Liver (tissue), 9 donors: ENCODE measurements around the gene HIVEP3. TPM values are rescaled to one million over a fixed set of nuclear protein-coding genes. Genes with fewer than 3 reads are reported as not detected.

Source experiments
- DNase-seq: peaks from one replicate; pipeline ENCODE4 v3.0.0-alpha.2; 2017; ENCODE audit warnings: low spot score
- H3K27ac ChIP-seq, 2 donors: one replicate each; pipeline ENCODE4 v1.7.0; 2013; ENCODE audit warnings: inconsistent platforms in 2 of 2, low read length in 2 of 2, control low read depth in 1 of 2, low read depth in 1 of 2, mild to moderate bottlenecking in 1 of 2
- H3K27me3 ChIP-seq, 4 donors: one replicate each; pipeline versions ENCODE4 v1.6.1 to v1.7.0; 2013; ENCODE audit warnings: low read length in 3 of 4, inconsistent platforms in 1 of 4, mild to moderate bottlenecking in 1 of 4, moderate library complexity in 1 of 4; ENCODE audit not compliant: control insufficient read depth in 4 of 4, insufficient read depth in 4 of 4
- H3K36me3 ChIP-seq, 4 donors: one replicate each; pipeline versions ENCODE4 v1.6.1 to v1.7.0; 2013; ENCODE audit warnings: low read length in 3 of 4, mild to moderate bottlenecking in 3 of 4, low read depth in 1 of 4, moderate library complexity in 1 of 4; ENCODE audit not compliant: control insufficient read depth in 4 of 4, insufficient read depth in 3 of 4
- H3K4me1 ChIP-seq, 4 donors: one replicate each; pipeline versions ENCODE4 v1.6.1 to v1.7.0; 2013; ENCODE audit warnings: low read length in 3 of 4, mild to moderate bottlenecking in 3 of 4, moderate library complexity in 1 of 4; ENCODE audit not compliant: control insufficient read depth in 4 of 4, insufficient read depth in 4 of 4
- H3K4me3 ChIP-seq, 3 donors: one replicate each; pipeline versions ENCODE4 v1.6.1 to v1.7.0; 2013; ENCODE audit warnings: low read length in 3 of 3, control low read depth in 1 of 3, low read depth in 1 of 3, mild to moderate bottlenecking in 1 of 3
- H3K9ac ChIP-seq, 2 donors: one replicate each; pipeline ENCODE4 v1.7.0; 2013; ENCODE audit warnings: low read length in 2 of 2, mild to moderate bottlenecking in 2 of 2, moderate library complexity in 2 of 2, control low read depth in 1 of 2, low read depth in 1 of 2
- H3K9me3 ChIP-seq, 4 donors: one replicate each; pipeline versions ENCODE4 v1.6.1 to v1.7.0; 2013; ENCODE audit warnings: low read length in 3 of 4; ENCODE audit not compliant: control insufficient read depth in 4 of 4
- ATF3 ChIP-seq: IDR thresholded peaks from 2 replicates; pipeline ENCODE4 v1.6.1; 2016; ENCODE audit warnings: antibody characterized with exemption
- EGR1 ChIP-seq, 2 donors: IDR thresholded peaks; 2 replicates each; pipeline ENCODE4 v1.6.1; 2016 to 2018; ENCODE audit warnings: antibody characterized with exemption in 2 of 2, low read depth in 2 of 2
- FOXA1 ChIP-seq: IDR thresholded peaks from 2 replicates; pipeline ENCODE4 v1.6.1; 2016; ENCODE audit warnings: antibody characterized with exemption
- FOXA2 ChIP-seq: IDR thresholded peaks from 2 replicates; pipeline ENCODE4 v1.6.1; 2016; ENCODE audit warnings: antibody characterized with exemption
- GABPA ChIP-seq, 2 donors: IDR thresholded peaks in 1 of 2; conservative IDR thresholded peaks in 1 of 2; 2 replicates each; pipeline ENCODE4 v1.6.1; 2016; ENCODE audit warnings: antibody characterized with exemption in 2 of 2, mild to moderate bottlenecking in 1 of 2, moderate library complexity in 1 of 2
- HNF4A ChIP-seq, 2 donors: conservative IDR thresholded peaks; 2 replicates each; pipeline ENCODE4 v1.6.1; 2016; ENCODE audit warnings: antibody characterized with exemption in 2 of 2, mild to moderate bottlenecking in 2 of 2
- HNF4G ChIP-seq: IDR thresholded peaks from 2 replicates; pipeline ENCODE4 v1.6.1; 2016; ENCODE audit warnings: antibody characterized with exemption
- JUND ChIP-seq, 2 donors: IDR thresholded peaks; 2 replicates each; pipeline ENCODE4 v1.6.1; 2016; ENCODE audit warnings: antibody characterized with exemption in 2 of 2
- MAX ChIP-seq: IDR thresholded peaks from 2 replicates; pipeline ENCODE4 v1.6.1; 2016; ENCODE audit warnings: antibody characterized with exemption
- NR2F2 ChIP-seq: IDR thresholded peaks from 2 replicates; pipeline ENCODE4 v1.6.1; 2016; ENCODE audit warnings: antibody characterized with exemption
- RAD21 ChIP-seq, 2 donors: IDR thresholded peaks; 2 replicates each; pipeline ENCODE4 v1.6.1; 2016; ENCODE audit warnings: antibody characterized with exemption in 2 of 2, mild to moderate bottlenecking in 2 of 2
- RXRA ChIP-seq, 2 donors: IDR thresholded peaks; 2 replicates each; pipeline ENCODE4 v1.6.1; 2017 to 2018; ENCODE audit warnings: antibody characterized with exemption in 2 of 2, mild to moderate bottlenecking in 1 of 2
- SP1 ChIP-seq: IDR thresholded peaks from 2 replicates; pipeline ENCODE4 v1.6.1; 2018; ENCODE audit warnings: antibody characterized with exemption, mild to moderate bottlenecking
- TAF1 ChIP-seq: conservative IDR thresholded peaks from 2 replicates; pipeline ENCODE4 v1.6.1; 2016; ENCODE audit warnings: antibody characterized with exemption, mild to moderate bottlenecking
- YY1 ChIP-seq: IDR thresholded peaks from 2 replicates; pipeline ENCODE4 v1.6.1; 2016; ENCODE audit warnings: antibody characterized with exemption, mild to moderate bottlenecking
- WGBS: extraction: QIAGEN DNeasy Blood & Tissue Kit; methylation state at CpG from one replicate; pipeline ENCODE4 v1.1.7; 2013; 5-methylcytosine and 5-hydroxymethylcytosine counted together
- polyA plus RNA-seq, 2 donors: library from polyadenylated mRNA; stranded (reverse) in 1 of 2; unstranded in 1 of 2; fragments of 200-250 nt in 1 of 2; fragments of >200 nt in 1 of 2; fragmentation: Nextera tagmentation in 1 of 2; extraction: Ambion mirVana in 1 of 2; gene quantifications; one replicate each; pipeline versions ENCODE4 v1.2.1 to v1.2.3, GENCODE V29; 2013 to 2015
- total RNA-seq, 2 donors: library from RNA; depleted of rRNA; stranded (reverse); fragments of >200 nt; gene quantifications; one replicate each; pipeline ENCODE4 v1.2.3, GENCODE V29; 2014
- TF ChIP-seq, protein P1 (sequence below): IDR thresholded peaks from 2 replicates; pipeline ENCODE4 v1.6.1; 2016; ENCODE audit warnings: antibody characterized with exemption
- TF ChIP-seq, protein P2 (sequence below): fragments of 150-350 bp; IDR thresholded peaks from 2 replicates; pipeline ENCODE4 v1.5.1; 2017; ENCODE audit warnings: improper control_type of control experiment, low read depth, low read length; ENCODE audit not compliant: missing input control
- TF ChIP-seq, protein P3 (sequence below): IDR thresholded peaks from 2 replicates; pipeline ENCODE4 v1.6.1; 2016; ENCODE audit warnings: antibody characterized with exemption, mild to moderate bottlenecking
- donor health status: healthy.
- donor health status: healthy.
- donor health status: healthy.
- donor health status: healthy.
- donor health status: healthy.

HIVEP3 gene
- total and polyA plus RNA-seq, 4 donors = 0.93 to 1.6 (median 1.4) TPM

- H3K27ac ChIP-seq = no peak overlapping the region
- H3K27me3 ChIP-seq = no peaks in the 10 kb centered on the region
- no peaks in the 10 kb centered on the region for H3K9me3 ChIP-seq
- no peak for DNase-seq
- WGBS = 95% methylated on average over 13 of the region's 13 CpGs
- TF ChIP-seq FOXA1 = no peak
- TF ChIP-seq, protein P1, sequence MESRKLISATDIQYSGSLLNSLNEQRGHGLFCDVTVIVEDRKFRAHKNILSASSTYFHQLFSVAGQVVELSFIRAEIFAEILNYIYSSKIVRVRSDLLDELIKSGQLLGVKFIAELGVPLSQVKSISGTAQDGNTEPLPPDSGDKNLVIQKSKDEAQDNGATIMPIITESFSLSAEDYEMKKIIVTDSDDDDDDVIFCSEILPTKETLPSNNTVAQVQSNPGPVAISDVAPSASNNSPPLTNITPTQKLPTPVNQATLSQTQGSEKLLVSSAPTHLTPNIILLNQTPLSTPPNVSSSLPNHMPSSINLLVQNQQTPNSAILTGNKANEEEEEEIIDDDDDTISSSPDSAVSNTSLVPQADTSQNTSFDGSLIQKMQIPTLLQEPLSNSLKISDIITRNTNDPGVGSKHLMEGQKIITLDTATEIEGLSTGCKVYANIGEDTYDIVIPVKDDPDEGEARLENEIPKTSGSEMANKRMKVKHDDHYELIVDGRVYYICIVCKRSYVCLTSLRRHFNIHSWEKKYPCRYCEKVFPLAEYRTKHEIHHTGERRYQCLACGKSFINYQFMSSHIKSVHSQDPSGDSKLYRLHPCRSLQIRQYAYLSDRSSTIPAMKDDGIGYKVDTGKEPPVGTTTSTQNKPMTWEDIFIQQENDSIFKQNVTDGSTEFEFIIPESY = no peak
- no peak overlapping the region for H3K4me3 ChIP-seq
- no peaks in the 10 kb centered on the region for H3K36me3 ChIP-seq
- H3K4me1 ChIP-seq = no peaks in the 10 kb centered on the region
- H3K9ac ChIP-seq = no peak overlapping the region
Measured at GRCh38 chr1:41856151-41856943, 62.4 kb downstream of the HIVEP3 start.

DNA sequence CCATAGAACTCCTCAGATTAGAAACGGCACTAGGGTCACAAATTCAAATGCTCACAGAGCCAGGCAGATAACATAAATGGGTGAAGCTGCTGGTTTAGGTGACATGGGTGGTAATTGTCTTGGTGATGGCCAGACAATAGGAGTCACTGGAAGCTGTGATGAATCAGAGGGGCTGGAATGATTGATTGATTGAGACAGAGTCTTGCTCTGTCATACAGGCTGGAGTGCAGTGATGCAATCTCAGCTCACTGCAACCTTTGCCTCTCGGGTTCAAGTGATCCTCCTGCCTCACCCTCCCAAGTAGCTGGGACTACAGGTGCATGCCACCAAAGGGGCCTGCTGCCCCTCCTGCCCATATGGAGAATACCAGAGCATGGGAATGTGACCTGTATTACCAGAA lies 63.0 kb downstream of the HIVEP3 start:
- Histone ChIP-seq H3K27ac (no peak overlapping the region), H3K4me3 (no peak overlapping the region), H3K9ac (no peak overlapping the region), H3K27me3 (no peaks in the 10 kb centered on the region), H3K4me1 (no peaks in the 10 kb centered on the region), H3K36me3 (no peaks in the 10 kb centered on the region), H3K9me3 (no peaks in the 10 kb centered on the region)
- TF ChIP-seq EGR1 (IDR thresholded peaks at IDR 0.05; ENCODE audit: low read depth in 2 of 2) (no peak), RAD21 (IDR thresholded peaks at IDR 0.05) (no peak), JUND (IDR thresholded peaks at IDR 0.05) (no peak), NR2F2 (no peak), MAX (no peak), SP1 (no peak), GABPA (IDR thresholded peaks at IDR 0.05 in 1 of 2, conservative IDR thresholded peaks at IDR 0.05 in 1 of 2) (no peak), YY1 (no peak), HNF4A (conservative IDR thresholded peaks at IDR 0.05) (no peak), FOXA1 (no peak), HNF4G (no peak), ATF3 (no peak), FOXA2 (no peak), RXRA (IDR thresholded peaks at IDR 0.05) (no peak), TAF1 (no peak)
- TF ChIP-seq, protein P2, sequence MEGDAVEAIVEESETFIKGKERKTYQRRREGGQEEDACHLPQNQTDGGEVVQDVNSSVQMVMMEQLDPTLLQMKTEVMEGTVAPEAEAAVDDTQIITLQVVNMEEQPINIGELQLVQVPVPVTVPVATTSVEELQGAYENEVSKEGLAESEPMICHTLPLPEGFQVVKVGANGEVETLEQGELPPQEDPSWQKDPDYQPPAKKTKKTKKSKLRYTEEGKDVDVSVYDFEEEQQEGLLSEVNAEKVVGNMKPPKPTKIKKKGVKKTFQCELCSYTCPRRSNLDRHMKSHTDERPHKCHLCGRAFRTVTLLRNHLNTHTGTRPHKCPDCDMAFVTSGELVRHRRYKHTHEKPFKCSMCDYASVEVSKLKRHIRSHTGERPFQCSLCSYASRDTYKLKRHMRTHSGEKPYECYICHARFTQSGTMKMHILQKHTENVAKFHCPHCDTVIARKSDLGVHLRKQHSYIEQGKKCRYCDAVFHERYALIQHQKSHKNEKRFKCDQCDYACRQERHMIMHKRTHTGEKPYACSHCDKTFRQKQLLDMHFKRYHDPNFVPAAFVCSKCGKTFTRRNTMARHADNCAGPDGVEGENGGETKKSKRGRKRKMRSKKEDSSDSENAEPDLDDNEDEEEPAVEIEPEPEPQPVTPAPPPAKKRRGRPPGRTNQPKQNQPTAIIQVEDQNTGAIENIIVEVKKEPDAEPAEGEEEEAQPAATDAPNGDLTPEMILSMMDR = no peak
- TF ChIP-seq, protein P3, sequence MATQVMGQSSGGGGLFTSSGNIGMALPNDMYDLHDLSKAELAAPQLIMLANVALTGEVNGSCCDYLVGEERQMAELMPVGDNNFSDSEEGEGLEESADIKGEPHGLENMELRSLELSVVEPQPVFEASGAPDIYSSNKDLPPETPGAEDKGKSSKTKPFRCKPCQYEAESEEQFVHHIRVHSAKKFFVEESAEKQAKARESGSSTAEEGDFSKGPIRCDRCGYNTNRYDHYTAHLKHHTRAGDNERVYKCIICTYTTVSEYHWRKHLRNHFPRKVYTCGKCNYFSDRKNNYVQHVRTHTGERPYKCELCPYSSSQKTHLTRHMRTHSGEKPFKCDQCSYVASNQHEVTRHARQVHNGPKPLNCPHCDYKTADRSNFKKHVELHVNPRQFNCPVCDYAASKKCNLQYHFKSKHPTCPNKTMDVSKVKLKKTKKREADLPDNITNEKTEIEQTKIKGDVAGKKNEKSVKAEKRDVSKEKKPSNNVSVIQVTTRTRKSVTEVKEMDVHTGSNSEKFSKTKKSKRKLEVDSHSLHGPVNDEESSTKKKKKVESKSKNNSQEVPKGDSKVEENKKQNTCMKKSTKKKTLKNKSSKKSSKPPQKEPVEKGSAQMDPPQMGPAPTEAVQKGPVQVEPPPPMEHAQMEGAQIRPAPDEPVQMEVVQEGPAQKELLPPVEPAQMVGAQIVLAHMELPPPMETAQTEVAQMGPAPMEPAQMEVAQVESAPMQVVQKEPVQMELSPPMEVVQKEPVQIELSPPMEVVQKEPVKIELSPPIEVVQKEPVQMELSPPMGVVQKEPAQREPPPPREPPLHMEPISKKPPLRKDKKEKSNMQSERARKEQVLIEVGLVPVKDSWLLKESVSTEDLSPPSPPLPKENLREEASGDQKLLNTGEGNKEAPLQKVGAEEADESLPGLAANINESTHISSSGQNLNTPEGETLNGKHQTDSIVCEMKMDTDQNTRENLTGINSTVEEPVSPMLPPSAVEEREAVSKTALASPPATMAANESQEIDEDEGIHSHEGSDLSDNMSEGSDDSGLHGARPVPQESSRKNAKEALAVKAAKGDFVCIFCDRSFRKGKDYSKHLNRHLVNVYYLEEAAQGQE = no peak
- TF ChIP-seq, protein P1 = no peak
- no peak for DNase-seq
- 90% methylated on average over 2 of the region's 2 CpGs for WGBS
